WI38 (cell line): Measurements from ENCODE around the gene GRIA1.

ENCODE experiments used
- H3K4me3 ChIP-seq: 2 replicates; pipeline ENCODE4 v1.5.1; 2011; ENCODE audit warnings: low read depth, mild to moderate bottlenecking, control low read depth, low read length
- TF ChIP-seq, protein P1 (sequence below): IDR thresholded peaks from 2 replicates; pipeline ENCODE4 v1.5.1; 2012; ENCODE audit warnings: low read depth, mild to moderate bottlenecking, control low read depth, low read length

Gene GRIA1

GRCh38 chr5:153594785-153595184 lies 104.3 kb downstream of the GRIA1 start:
- TF ChIP-seq, protein P1, sequence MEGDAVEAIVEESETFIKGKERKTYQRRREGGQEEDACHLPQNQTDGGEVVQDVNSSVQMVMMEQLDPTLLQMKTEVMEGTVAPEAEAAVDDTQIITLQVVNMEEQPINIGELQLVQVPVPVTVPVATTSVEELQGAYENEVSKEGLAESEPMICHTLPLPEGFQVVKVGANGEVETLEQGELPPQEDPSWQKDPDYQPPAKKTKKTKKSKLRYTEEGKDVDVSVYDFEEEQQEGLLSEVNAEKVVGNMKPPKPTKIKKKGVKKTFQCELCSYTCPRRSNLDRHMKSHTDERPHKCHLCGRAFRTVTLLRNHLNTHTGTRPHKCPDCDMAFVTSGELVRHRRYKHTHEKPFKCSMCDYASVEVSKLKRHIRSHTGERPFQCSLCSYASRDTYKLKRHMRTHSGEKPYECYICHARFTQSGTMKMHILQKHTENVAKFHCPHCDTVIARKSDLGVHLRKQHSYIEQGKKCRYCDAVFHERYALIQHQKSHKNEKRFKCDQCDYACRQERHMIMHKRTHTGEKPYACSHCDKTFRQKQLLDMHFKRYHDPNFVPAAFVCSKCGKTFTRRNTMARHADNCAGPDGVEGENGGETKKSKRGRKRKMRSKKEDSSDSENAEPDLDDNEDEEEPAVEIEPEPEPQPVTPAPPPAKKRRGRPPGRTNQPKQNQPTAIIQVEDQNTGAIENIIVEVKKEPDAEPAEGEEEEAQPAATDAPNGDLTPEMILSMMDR: no peak
- H3K4me3 ChIP-seq: no peak overlapping the region

DNA sequence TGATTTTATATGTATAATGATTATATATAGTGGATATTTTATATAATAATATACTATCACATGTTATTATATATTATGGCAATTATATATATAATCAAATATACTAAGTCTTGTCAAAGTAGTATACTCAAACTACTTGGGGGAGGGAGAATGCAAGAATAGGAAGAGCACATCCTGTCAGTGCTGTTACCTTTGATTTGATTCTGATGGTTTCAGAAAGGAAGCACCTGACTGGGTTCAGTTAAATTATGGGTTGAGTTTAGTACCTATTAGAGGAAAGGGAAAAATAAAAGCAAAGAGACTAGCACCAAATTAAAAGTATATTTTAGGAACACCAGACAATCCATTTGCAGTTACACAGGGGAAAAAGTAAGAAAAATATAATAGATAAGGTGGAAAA lies 107.6 kb downstream of the GRIA1 start:
- H3K4me3 ChIP-seq: no peak overlapping the region
- TF ChIP-seq, protein P1: no peak

- no peak overlapping the region for H3K4me3 ChIP-seq
- TF ChIP-seq, protein P1: no peak
Measured at GRCh38 chr5:153601377-153601776, 110.9 kb downstream of the GRIA1 start.

DNA sequence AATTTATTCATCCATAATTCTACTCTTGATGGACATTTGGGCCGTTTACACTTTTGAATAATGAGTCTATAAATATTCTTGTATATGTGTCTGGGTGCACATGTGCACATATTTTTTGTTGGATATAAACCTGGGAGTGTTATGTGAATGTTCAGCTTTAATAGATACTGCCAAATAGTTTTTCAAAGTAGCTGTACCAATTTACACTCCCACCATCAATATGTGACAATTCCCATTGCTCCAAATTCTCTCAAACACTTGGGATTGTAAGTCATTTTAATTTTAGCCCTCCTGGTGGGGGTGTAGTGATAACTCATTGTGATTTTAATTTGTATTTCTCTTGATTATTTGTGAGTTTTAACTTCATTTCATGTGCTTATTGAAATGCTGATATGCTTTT lies 114.9 kb downstream of the GRIA1 start:
- no peak overlapping the region for H3K4me3 ChIP-seq
- TF ChIP-seq, protein P1: no peak

- TF ChIP-seq, protein P1: no peak
Measured at GRCh38 chr5:153610009-153610408, 119.5 kb downstream of the GRIA1 start.

GRCh38 chr5:153610811-153611210 lies 120.3 kb downstream of the GRIA1 start:
- no peak overlapping the region for H3K4me3 ChIP-seq
- TF ChIP-seq, protein P1: no peak

More at GRCh38 chr5:153610009-153610408, 119.5 kb downstream of the GRIA1 start:
- no peak overlapping the region for H3K4me3 ChIP-seq

- no peak overlapping the region for H3K4me3 ChIP-seq
- TF ChIP-seq, protein P1: no peak
Measured at GRCh38 chr5:153613144-153613543, 122.7 kb downstream of the GRIA1 start.
